Measurements from ENCODE around the gene VWDE.
A peak's percentile ranks its signal among the peaks of the same experiment; 100 is the strongest.
"Not testable (repeated sequence)": the region's sequence is repeated elsewhere in the genome, so short reads cannot be mapped to it uniquely, and the experiment has no call there.

Gene VWDE

DNA sequence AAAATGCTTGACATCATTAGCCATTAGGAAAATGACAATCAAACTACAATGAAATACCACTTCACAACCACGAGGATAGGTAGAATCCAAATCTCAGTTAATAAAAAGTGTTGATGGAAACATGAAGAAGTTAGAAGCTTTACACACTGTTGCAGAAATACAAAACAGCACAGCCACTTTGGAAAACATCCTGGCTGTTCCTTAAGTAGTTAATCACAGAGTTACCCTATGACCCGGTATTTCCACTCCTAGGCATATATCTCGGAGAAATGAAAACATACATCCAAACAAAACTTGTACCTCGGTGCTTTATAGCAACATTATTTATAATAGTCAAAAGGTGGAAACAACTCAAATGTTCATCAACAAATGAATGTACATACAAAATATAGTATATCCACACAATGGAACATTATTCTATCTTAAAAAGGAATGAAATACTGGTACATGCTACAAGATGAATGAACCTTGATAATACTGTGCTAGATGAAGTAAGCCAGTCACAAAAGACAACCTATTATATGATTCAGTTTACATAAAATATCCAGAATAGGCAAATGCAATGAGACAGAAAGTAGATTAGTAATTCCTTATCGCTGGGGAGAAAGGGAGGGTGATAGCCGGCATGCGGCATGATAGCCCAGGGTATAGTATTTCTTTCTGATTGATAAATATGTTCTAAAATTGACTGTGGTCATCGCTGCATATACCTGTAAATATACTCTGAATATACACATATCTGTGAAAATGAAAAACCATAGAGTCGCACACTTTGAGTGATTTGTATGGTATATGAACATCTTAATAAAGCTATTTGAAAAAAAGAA, 1.9 kb downstream of the VWDE start:
- no peak for DNase-seq

- DNase-seq = no peak
Observed at GRCh38 chr7:12398186-12398585, 5.5 kb downstream of the VWDE start.

DNA sequence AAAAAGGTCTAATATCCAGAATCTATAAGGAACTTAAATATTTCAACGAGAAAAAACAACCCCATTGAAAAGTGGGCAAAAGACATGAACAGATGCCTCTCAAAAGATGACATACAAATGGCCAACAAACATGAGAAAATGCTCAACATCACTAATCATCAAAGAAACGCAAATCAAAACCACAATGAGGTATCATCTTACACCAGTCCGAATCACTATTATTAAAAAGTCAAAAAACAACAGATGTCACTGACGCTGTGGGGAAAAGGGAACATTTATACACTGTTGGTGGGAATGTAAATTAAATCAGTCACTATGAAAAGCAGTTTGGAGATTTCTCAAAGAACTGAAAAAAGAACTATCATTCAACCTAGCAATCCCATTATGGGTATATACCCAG, 6.0 kb downstream of the VWDE start:
- DNase-seq = no peak

GRCh38 chr7:12396670-12397069, 7.0 kb downstream of the VWDE start:
- not testable (repeated sequence) for DNase-seq

DNA sequence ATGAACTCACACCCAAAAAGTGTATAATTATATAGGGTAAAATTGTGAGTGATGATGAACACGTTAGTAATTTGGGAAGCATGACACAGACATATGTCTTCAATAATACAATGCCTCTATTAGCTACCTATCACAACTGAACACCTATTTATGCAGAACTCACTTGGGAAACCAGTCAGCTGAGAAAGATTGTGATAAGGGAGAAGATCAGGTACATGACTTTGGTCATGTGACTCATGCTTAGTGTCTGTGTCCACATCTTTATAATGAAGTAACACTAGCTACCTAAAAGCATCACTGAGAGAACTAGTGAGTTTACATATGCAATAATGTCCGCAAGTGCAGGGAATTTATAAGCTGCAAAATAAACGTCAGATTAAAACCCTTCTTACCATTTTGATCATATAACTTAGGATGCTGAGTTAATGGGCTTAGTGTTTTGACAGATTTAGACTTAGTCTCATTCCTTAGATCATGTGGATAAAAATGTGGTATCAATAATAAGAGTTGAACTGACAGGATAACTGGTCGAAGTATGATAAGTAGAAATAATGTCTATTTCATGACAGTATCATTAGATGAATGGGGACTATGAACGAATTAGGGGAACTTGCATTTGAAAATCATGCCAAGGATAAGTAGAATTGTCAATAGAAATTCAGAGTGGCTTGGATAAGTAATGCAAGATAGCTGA, 11.6 kb downstream of the VWDE start:
- DNase-seq = no peak

DNA sequence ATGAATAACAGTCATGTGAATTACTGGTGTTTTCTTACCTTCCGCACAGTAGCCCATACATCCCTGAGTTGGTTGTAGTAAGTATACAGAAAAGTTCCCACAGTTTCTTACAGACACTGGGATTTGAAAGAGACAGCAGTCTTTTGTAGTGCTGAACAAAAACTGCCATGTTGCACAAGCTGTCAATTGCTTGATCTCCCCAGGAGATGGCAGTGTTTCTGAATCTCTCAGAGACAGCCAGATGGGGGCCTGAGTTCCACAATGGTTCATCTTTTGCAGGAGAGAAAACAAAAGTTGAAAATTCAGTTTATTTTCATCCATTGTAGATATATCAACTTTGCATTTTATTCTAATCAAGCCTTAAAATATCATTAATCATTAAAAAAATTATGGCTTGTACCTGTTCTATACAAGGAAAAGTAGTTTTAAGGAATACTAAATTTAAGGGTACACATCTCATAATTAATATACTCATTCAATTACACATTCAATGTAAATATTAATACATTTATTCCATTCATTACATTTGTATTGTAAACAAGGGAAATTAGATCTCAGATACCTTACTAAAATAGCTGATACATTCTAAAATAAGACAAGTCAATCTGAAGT, 14.5 kb downstream of the VWDE start:
- peak; percentile 70 for DNase-seq

DNA sequence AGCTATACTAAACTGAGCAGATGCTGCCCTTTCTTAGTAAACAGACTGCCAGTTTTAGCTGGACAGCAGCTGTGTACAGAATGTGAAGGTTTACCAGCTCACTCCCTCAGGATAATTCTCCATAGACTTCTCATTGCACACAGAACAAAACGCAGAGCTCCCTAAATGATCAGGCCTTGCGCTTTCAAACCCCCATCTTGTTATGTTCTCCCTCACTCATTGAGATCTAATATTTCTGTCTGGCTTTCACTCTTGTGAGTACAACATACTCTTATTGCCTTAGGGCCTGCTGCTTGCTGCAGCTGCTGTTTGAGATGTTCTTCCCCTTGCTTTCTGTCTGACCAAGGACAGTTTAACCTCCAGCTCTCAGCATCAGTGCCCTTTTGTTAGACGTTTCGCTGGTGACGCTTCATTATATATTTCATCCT, 17.3 kb downstream of the VWDE start:
- DNase-seq = no peak

- DNase-seq = no peak
Observed at GRCh38 chr7:12385364-12385786, 18.3 kb downstream of the VWDE start.

DNA sequence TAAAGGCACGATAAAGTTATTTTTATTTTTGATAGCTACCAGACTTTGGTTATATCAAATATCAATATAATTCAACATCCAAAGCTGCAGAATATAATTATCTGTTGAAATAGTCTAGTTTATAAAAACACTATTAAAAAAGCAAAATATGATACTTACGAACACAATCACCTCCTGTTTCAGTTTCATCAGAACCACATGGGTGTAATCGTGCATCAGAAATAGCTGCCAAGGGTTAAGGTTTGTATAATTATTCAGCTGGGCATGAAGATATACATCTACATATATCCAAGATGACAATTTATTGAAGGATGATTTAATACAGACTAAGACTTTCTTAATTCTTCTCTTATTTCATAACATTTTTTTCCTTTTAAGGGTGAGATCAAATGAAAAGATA, 20.3 kb downstream of the VWDE start:
- DNase-seq = no peak

DNA sequence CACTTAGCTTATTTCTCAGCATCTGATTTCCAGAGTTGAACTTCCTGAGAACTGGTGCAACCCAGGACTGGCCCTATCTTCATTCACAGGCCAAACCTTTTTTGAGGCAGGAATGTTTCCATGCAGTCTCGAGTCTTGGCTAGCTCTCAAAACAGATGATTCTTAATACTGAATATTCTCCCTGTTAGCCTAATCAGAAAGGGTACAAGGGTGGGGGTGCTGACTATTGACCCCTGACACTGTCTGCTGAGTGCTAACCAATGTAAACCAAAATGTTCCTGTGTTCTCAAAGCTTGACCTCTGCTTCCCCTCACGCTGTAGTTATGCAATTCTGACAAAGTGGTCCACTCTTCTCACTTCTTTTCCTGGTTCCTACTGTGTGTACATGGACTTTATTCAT, 25.3 kb downstream of the VWDE start:
- DNase-seq = no peak

- no peak for DNase-seq
Observed at GRCh38 chr7:12377406-12377805, 26.3 kb downstream of the VWDE start.

GRCh38 chr7:12373580-12374263, 29.9 kb downstream of the VWDE start:
- no peak for DNase-seq

DNA sequence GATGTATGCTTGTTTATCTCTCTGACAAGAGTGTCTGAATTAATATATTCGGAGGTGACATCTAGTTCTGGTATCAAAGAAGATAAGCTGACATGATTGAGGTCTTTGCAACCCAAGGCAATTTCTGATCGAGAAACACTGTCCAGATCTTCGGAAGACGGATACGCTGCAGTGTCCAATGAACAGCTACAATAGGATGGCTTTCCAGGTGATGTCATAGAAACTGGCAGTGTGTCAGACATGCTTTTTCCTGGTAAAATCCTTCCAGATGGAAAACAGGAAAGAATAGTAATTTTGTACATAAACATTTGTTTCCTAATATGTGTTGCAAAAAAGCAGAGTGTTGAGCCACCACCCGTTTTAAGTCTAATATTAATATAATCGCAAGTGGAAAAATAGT, 33.4 kb downstream of the VWDE start:
- no peak for DNase-seq

DNA sequence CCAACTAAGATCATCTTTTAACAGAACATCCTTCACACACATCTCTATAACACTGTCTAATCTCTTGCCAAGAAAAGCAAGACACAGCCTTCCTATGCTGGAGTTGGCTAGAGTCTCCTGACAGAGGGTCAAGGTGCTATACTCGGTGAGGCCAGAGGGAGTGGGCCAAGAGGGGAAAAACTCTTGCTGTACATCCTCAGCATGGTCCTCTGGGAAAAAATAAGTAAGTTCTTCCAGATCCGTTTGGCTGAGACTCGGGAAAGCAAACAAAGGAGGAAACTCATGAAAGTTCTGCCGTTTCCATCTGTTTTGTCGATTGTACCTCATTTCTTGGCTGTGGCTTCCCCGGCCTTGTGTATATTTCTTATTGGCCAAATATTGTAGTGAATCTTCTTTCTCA, 33.9 kb downstream of the VWDE start:
- DNase-seq = no peak

DNA sequence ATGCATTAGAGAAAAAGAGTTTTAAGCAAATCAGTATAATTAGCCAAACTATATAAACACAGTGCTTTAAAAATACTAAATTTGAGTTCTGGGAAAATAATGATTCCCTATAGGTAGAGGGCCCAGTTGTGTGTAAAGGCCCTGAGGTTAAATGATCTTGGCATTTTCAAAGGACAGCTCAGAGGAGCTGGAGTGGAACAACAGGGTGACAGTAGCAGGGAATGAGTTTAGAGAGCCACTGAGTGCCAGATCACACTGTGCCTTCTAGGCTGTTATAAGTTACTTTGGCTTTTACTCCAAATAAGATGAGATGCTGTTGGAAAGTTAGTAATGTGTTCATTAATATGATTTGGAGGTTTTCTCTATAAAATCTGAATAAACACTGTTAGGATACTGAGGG, 34.6 kb downstream of the VWDE start:
- DNase-seq = no peak

GRCh38 chr7:12360948-12361347, 42.7 kb downstream of the VWDE start:
- DNase-seq = no peak

- no peak for DNase-seq
Observed at GRCh38 chr7:12358694-12359093, 45.0 kb downstream of the VWDE start.

DNA sequence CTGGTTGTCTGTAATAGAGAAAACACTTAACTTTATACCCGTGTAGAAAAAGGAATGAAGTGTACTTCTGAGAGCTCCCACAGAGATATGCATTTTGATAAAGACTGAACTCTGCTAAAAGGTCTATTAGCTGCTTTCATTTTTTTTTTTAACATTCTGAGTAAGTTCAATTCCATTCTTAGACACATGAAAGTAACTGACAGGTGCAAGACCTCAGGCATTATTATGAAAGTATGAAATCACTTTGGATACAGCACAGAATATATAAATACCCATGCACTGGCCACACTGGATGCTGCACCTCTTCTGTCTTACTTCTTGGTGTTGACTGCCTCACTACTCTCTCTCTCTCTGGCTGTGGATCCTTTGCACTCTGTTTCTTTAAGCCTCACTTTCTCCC, 46.2 kb downstream of the VWDE start:
- no peak for DNase-seq

DNA sequence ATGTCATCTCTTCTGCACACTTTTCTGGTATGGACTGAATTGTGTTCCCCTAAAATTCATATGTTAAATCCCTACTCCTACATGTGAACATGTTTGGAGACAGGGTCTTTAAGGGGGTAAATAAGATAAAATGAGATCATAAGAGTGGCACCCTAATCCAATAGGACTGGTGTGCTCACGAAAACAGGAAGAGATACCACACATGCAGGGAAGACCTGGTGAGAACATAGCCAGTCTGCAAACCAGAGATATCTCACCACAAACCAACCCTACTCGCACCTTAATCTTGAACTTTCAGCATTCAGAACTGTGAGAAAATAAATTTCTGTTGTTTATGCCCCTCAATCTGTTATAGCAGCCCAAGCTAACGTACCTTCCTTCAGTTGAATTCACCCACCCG, 51.8 kb downstream of the VWDE start:
- no peak for DNase-seq

DNA sequence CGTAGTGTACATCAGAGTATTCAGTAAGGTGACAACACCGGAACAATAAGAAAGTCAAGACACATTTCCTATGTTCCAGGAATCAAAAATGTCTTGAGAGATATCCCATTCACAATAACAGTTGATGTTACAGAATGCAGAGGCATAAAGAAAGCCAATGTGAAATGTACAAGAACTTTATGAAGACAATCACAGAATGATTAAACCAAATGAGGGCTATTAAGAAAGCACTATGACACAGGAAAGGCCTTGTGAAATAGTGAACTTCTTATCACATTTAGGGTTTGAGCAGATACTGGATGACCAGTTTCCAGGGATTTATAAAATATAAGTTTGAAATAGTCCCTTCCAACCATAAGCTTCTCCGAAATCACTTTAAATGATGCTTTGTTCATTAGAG, 52.7 kb downstream of the VWDE start:
- no peak for DNase-seq

- DNase-seq = no peak
Observed at GRCh38 chr7:12337095-12337494, 66.6 kb downstream of the VWDE start.

- no peak for DNase-seq
Observed at GRCh38 chr7:12328888-12329770, 74.5 kb downstream of the VWDE start.

Measured in suppressor macrophage treated with lipopolysaccharide for 4 hours (primary cell).